IMR-90 (cell line): ENCODE results near the gene MAGI2. TPM values are rescaled to one million over a fixed set of nuclear protein-coding genes. Genes with fewer than 3 reads are reported as not detected.

ENCODE experiments used
- ATAC-seq: fragments of 200-7000 bp; cut with Tn5 transposase; 2 replicates; pipeline ENCODE4 v1.9.1; 2020; ENCODE audit warnings: low read depth, mild to moderate bottlenecking, moderate library complexity
- BruUV-seq: library from RNA; stranded (reverse); fragments of 400-500 nt; replicated peaks from 2 replicates; lab custom pipeline; 2021; lab: Mats Ljungman, UMichigan
- CTCF ChIA-PET: fragments of 300-600 bp; formaldehyde crosslinking; extraction: SDS; loops from one replicate; lab custom pipeline; 2021; ENCODE audit warnings: antibody characterized with exemption; lab: Yijun Ruan, JAX
- POLR2A ChIA-PET: fragments of 300-600 bp; sonication (Branson Sonifier 250); formaldehyde crosslinking; loops from one replicate; lab custom pipeline; 2022; ENCODE audit warnings: antibody characterized with exemption; ENCODE audit not compliant: unreplicated experiment; lab: Charles Lee
- DNase-seq: peaks from one replicate; pipeline ENCODE4 v3.0.0; 2013
- H2AFZ ChIP-seq: replicated peaks from 2 replicates; pipeline ENCODE3; 2013; ENCODE audit warnings: low read length, mild to moderate bottlenecking; ENCODE audit not compliant: poor library complexity
- H2AK5ac ChIP-seq: 2 replicates; pipeline ENCODE4 v1.6.1; 2013; ENCODE audit warnings: low read depth, low read length, inconsistent platforms
- H2AK9ac ChIP-seq: replicated peaks from 2 replicates; pipeline ENCODE3; 2013; ENCODE audit warnings: mild to moderate bottlenecking, low read depth, low read length, moderate library complexity; ENCODE audit not compliant: poor library complexity
- H2BK120ac ChIP-seq: 2 replicates; pipeline ENCODE4 v1.6.1; 2013; ENCODE audit warnings: low read depth, low read length, inconsistent platforms
- H2BK15ac ChIP-seq: 3 replicates; pipeline ENCODE4 v1.6.1; 2013; ENCODE audit warnings: low read depth, low read length, inconsistent platforms
- H2BK20ac ChIP-seq: 2 replicates; pipeline ENCODE4 v1.6.1; 2013; ENCODE audit warnings: low read depth, mild to moderate bottlenecking, inconsistent platforms, low read length, moderate library complexity
- H2BK5ac ChIP-seq: 2 replicates; pipeline ENCODE4 v1.6.1; 2013; ENCODE audit warnings: mild to moderate bottlenecking, low read depth, low read length, inconsistent platforms; ENCODE audit not compliant: poor library complexity, severe bottlenecking
- H3K14ac ChIP-seq: replicated peaks from 2 replicates; pipeline ENCODE4 v1.6.1; 2013; ENCODE audit warnings: low read depth, low read length, inconsistent platforms
- H3K18ac ChIP-seq: 2 replicates; pipeline ENCODE4 v1.6.1; 2013; ENCODE audit warnings: low read depth, low read length, control low read depth
- H3K23ac ChIP-seq: 2 replicates; pipeline ENCODE4 v1.6.1; 2013; ENCODE audit warnings: low read depth, low read length, inconsistent platforms
- H3K27ac ChIP-seq: 2 replicates; pipeline ENCODE4 v1.5.1; 2013; ENCODE audit warnings: mild to moderate bottlenecking, control low read depth, low read length; ENCODE audit not compliant: insufficient read depth
- H3K27me3 ChIP-seq: 2 replicates; pipeline ENCODE4 v1.6.1; 2013; ENCODE audit warnings: low read length; ENCODE audit not compliant: control insufficient read depth, insufficient read depth
- H3K36me3 ChIP-seq: 2 replicates; pipeline ENCODE4 v1.6.1; 2013; ENCODE audit warnings: low read length, mixed read lengths; ENCODE audit not compliant: control insufficient read depth, insufficient read depth
- H3K4ac ChIP-seq: 2 replicates; pipeline ENCODE4 v1.6.1; 2013; ENCODE audit warnings: low read depth, low read length, inconsistent platforms
- H3K4me1 ChIP-seq: 2 replicates; pipeline ENCODE4 v1.6.1; 2013; ENCODE audit warnings: low read length, mixed read lengths; ENCODE audit not compliant: control insufficient read depth, insufficient read depth
- H3K4me2 ChIP-seq: 2 replicates; pipeline ENCODE4 v1.6.1; 2013; ENCODE audit warnings: low read depth, mild to moderate bottlenecking, control low read depth, low read length, moderate library complexity
- H3K4me3 ChIP-seq: 2 replicates; pipeline ENCODE4 v1.5.1; 2013; ENCODE audit warnings: low read depth, mild to moderate bottlenecking, control low read depth, low read length, moderate library complexity; ENCODE audit not compliant: insufficient read depth
- H3K56ac ChIP-seq: 2 replicates; pipeline ENCODE4 v1.6.1; 2013; ENCODE audit warnings: low read length, inconsistent platforms; ENCODE audit not compliant: insufficient read depth; ENCODE audit errors: extremely low read depth
- H3K79me1 ChIP-seq, 2 experiments: 2 replicates each; pipeline ENCODE4 v1.6.1; 2013; ENCODE audit warnings: low read length in 2 of 2, inconsistent platforms in 1 of 2, low read depth in 1 of 2
- H3K9ac ChIP-seq: 2 replicates; pipeline ENCODE4 v1.6.1; 2013; ENCODE audit warnings: low read depth, low read length, control low read depth
- H3K9me1 ChIP-seq: 2 replicates; pipeline ENCODE4 v1.6.1; 2013; ENCODE audit warnings: low read length, inconsistent platforms; ENCODE audit not compliant: insufficient read depth
- H3K9me3 ChIP-seq: 2 replicates; pipeline ENCODE4 v1.6.1; 2013; ENCODE audit warnings: low read length; ENCODE audit not compliant: control insufficient read depth, insufficient read depth
- H4K20me1 ChIP-seq: 2 replicates; pipeline ENCODE4 v1.6.1; 2013; ENCODE audit warnings: low read length, inconsistent platforms; ENCODE audit not compliant: insufficient read depth
- H4K5ac ChIP-seq: 2 replicates; pipeline ENCODE4 v1.6.1; 2013; ENCODE audit warnings: mild to moderate bottlenecking, low read depth, low read length, control low read depth
- H4K8ac ChIP-seq, 2 experiments: 2 replicates each; pipeline ENCODE4 v1.6.1; 2013; ENCODE audit warnings: low read depth in 2 of 2, low read length in 2 of 2, control low read depth in 1 of 2, inconsistent platforms in 1 of 2
- H4K91ac ChIP-seq: 2 replicates; pipeline ENCODE4 v1.6.1; 2013; ENCODE audit warnings: low read depth, low read length, inconsistent platforms; ENCODE audit not compliant: insufficient read depth
- BHLHE40 ChIP-seq: fragments of 150-350 bp; IDR thresholded peaks from 2 replicates; pipeline ENCODE4 v1.6.1; 2016; ENCODE audit warnings: mild to moderate bottlenecking, low read depth, low read length
- CEBPB ChIP-seq: IDR thresholded peaks from 2 replicates; pipeline ENCODE4 v1.6.1; 2012; ENCODE audit warnings: low read depth, low read length, improper control_type of control experiment
- CHD1 ChIP-seq: IDR thresholded peaks from 2 replicates; pipeline ENCODE4 v1.6.1; 2012; ENCODE audit warnings: low read depth, low read length, improper control_type of control experiment
- FOS ChIP-seq: fragments of 150-350 bp; IDR thresholded peaks from 2 replicates; pipeline ENCODE4 v1.6.1; 2016; ENCODE audit warnings: low read depth, low read length
- MAFK ChIP-seq: IDR thresholded peaks from 2 replicates; pipeline ENCODE4 v1.6.1; 2012; ENCODE audit warnings: low read depth, low read length, improper control_type of control experiment
- MAZ ChIP-seq: IDR thresholded peaks from 2 replicates; pipeline ENCODE4 v1.6.1; 2012; ENCODE audit warnings: low read depth, mild to moderate bottlenecking, low read length, improper control_type of control experiment, moderate library complexity, borderline replicate concordance
- MXI1 ChIP-seq: IDR thresholded peaks from 2 replicates; pipeline ENCODE4 v1.6.1; 2012; ENCODE audit warnings: low read depth, mild to moderate bottlenecking, low read length, moderate library complexity, borderline replicate concordance
- NFE2L2 ChIP-seq: fragments of 150-350 bp; IDR thresholded peaks from 2 replicates; pipeline ENCODE4 v1.6.1; 2016; ENCODE audit warnings: low read depth, mild to moderate bottlenecking, low read length
- POLR2A ChIP-seq: IDR thresholded peaks from 2 replicates; pipeline ENCODE4 v1.6.1; 2012; ENCODE audit warnings: mild to moderate bottlenecking, low read depth, low read length
- RAD21 ChIP-seq: IDR thresholded peaks from 2 replicates; pipeline ENCODE4 v1.6.1; 2012; ENCODE audit warnings: low read length, improper control_type of control experiment
- RCOR1 ChIP-seq: IDR thresholded peaks from 2 replicates; pipeline ENCODE4 v1.6.1; 2012; ENCODE audit warnings: mild to moderate bottlenecking, low read length, improper control_type of control experiment; ENCODE audit not compliant: insufficient replicate concordance
- RFX5 ChIP-seq: IDR thresholded peaks from 2 replicates; pipeline ENCODE4 v1.8.0; 2012; ENCODE audit warnings: low read depth, mild to moderate bottlenecking, low read length, moderate library complexity
- SMC3 ChIP-seq: fragments of 150-350 bp; IDR thresholded peaks from 2 replicates; pipeline ENCODE4 v1.6.1; 2016; ENCODE audit warnings: low read depth, mild to moderate bottlenecking, antibody characterized with exemption, low read length, moderate library complexity
- dilution Hi-C: fragments of 300-500 bp; cut with HindIII; formaldehyde crosslinking; loops from one replicate; pipeline ENCODE4 v1.14.3; 2018; ENCODE audit warnings: low sequenced_read_pairs; ENCODE audit not compliant: unreplicated experiment
- in situ Hi-C: fragments of 300-500 bp; cut with MboI; formaldehyde crosslinking; loops from 3 replicates; pipeline ENCODE4 v1.14.3; 2019; ENCODE audit warnings: low sequenced_read_pairs, inconsistent platforms, mixed read lengths
- intact Hi-C: fragments of 100-400 bp; cut with micrococcal nuclease; formaldehyde crosslinking; loops from 2 replicates; pipeline ENCODE4 v1.10.0; 2022
- polyA plus RNA-seq, 3 experiments: library from polyadenylated mRNA; depleted of rRNA; stranded (reverse); fragments of >200 nt; gene quantifications; 2 replicates each; pipeline ENCODE4 v1.2.3, GENCODE V29; 2012; ENCODE audit warnings: low replicate concordance in 1 of 3
- total RNA-seq: library from RNA; depleted of rRNA; stranded (reverse); fragments of >200 nt; gene quantifications from 2 replicates; pipeline ENCODE4 v1.2.3, GENCODE V29; 2012
- TF ChIP-seq, protein P1 (sequence below): conservative IDR thresholded peaks from 2 replicates; pipeline ENCODE4 v1.5.1; 2012; ENCODE audit warnings: mild to moderate bottlenecking, low read depth, low read length, improper control_type of control experiment
- TF ChIP-seq, protein P2 (sequence below): fragments of 150-350 bp; IDR thresholded peaks from 2 replicates; pipeline ENCODE4 v1.6.1; 2016; ENCODE audit warnings: low read depth, mild to moderate bottlenecking, low read length, moderate library complexity, borderline replicate concordance
- TF ChIP-seq, protein P3 (sequence below): fragments of 150-350 bp; IDR thresholded peaks from 2 replicates; pipeline ENCODE4 v1.6.1; 2017; ENCODE audit warnings: mild to moderate bottlenecking, antibody characterized with exemption, low read length, low read depth

MAGI2 gene
- total and polyA plus RNA-seq, 2 of the 4 experiments (the other 2 are of a cell fraction): 2.5 to 17.9 TPM

DNA sequence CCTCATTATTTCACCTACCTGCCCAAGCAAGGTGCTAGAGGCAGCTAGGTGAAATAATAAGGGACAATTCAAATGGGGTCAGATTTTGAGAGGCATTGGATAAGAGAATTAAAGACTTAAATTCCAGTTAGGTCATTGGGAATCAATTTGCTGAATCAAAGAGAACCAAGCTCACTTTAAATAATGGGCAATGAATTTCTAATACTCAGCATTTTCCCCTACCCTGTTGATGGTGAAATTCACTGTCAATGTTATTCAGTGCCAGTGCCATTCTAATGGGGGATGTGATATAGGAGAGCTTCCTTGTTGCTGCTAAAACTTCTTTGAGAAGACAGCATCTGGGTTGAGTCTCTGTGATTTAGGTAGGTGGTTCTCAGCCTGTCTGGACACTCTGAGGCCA, 1145.6 kb downstream of the MAGI2 start:
- no peak overlapping the region for H2AFZ ChIP-seq
- ChIA-PET CTCF (no interaction called here), POLR2A (no interaction called here)
- no peak overlapping the region for H3K9ac ChIP-seq
- H4K20me1 ChIP-seq: no peaks in the 10 kb centered on the region
- H2BK120ac ChIP-seq: no peak overlapping the region
- no peak overlapping the region for H3K27ac ChIP-seq
- H3K14ac ChIP-seq: no peak overlapping the region
- no peak overlapping the region for H3K4me2 ChIP-seq
- H3K56ac ChIP-seq: no peak overlapping the region
- no peak overlapping the region for H3K4ac ChIP-seq
- no peak for ATAC-seq
- no peak overlapping the region for H2AK9ac ChIP-seq
- no peak overlapping the region for H3K18ac ChIP-seq
- no peak overlapping the region for H3K23ac ChIP-seq
- TF ChIP-seq, protein P1, sequence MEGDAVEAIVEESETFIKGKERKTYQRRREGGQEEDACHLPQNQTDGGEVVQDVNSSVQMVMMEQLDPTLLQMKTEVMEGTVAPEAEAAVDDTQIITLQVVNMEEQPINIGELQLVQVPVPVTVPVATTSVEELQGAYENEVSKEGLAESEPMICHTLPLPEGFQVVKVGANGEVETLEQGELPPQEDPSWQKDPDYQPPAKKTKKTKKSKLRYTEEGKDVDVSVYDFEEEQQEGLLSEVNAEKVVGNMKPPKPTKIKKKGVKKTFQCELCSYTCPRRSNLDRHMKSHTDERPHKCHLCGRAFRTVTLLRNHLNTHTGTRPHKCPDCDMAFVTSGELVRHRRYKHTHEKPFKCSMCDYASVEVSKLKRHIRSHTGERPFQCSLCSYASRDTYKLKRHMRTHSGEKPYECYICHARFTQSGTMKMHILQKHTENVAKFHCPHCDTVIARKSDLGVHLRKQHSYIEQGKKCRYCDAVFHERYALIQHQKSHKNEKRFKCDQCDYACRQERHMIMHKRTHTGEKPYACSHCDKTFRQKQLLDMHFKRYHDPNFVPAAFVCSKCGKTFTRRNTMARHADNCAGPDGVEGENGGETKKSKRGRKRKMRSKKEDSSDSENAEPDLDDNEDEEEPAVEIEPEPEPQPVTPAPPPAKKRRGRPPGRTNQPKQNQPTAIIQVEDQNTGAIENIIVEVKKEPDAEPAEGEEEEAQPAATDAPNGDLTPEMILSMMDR: no peak
- TF ChIP-seq CHD1: no peak
- TF ChIP-seq, protein P2, sequence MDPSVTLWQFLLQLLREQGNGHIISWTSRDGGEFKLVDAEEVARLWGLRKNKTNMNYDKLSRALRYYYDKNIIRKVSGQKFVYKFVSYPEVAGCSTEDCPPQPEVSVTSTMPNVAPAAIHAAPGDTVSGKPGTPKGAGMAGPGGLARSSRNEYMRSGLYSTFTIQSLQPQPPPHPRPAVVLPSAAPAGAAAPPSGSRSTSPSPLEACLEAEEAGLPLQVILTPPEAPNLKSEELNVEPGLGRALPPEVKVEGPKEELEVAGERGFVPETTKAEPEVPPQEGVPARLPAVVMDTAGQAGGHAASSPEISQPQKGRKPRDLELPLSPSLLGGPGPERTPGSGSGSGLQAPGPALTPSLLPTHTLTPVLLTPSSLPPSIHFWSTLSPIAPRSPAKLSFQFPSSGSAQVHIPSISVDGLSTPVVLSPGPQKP: no peak
- TF ChIP-seq RCOR1: no peak
- TF ChIP-seq FOS: no peak
- TF ChIP-seq MAFK: no peak; the same call in 1 of the 2 replicates
- TF ChIP-seq, protein P3, sequence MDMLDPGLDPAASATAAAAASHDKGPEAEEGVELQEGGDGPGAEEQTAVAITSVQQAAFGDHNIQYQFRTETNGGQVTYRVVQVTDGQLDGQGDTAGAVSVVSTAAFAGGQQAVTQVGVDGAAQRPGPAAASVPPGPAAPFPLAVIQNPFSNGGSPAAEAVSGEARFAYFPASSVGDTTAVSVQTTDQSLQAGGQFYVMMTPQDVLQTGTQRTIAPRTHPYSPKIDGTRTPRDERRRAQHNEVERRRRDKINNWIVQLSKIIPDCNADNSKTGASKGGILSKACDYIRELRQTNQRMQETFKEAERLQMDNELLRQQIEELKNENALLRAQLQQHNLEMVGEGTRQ: no peak
- TF ChIP-seq BHLHE40: no peak
- TF ChIP-seq RFX5: no peak
- no peak for TF ChIP-seq MXI1
- no peak for TF ChIP-seq MAZ
- TF ChIP-seq RAD21: no peak
- no peak for TF ChIP-seq SMC3
- no peak for TF ChIP-seq NFE2L2
- no peak for TF ChIP-seq CEBPB
- no peak for TF ChIP-seq POLR2A
- H3K27me3 ChIP-seq: no peaks in the 10 kb centered on the region
- in situ Hi-C loops (no loop called here), dilution Hi-C loops (no loop called here), intact Hi-C loops (no loop called here)
- no peaks in the 10 kb centered on the region for H3K9me3 ChIP-seq
- no peak for DNase-seq
- no peaks in the 10 kb centered on the region; a peak in 1 of 4 replicates for H3K79me1 ChIP-seq
- no peak overlapping the region for H2BK15ac ChIP-seq
- no peak overlapping the region for H2BK20ac ChIP-seq
- H2BK5ac ChIP-seq: no peak overlapping the region
- no peaks in the 10 kb centered on the region for H3K36me3 ChIP-seq
- H3K9me1 ChIP-seq: no peaks in the 10 kb centered on the region
- no peak overlapping the region for H2AK5ac ChIP-seq
- no peak overlapping the region for H4K8ac ChIP-seq
- no peak overlapping the region for H4K91ac ChIP-seq
- no peaks in the 10 kb centered on the region for H3K4me1 ChIP-seq
- BruUV-seq: no TSS peak
- no peak overlapping the region for H3K4me3 ChIP-seq
- H4K5ac ChIP-seq: no peak overlapping the region
